Measurements from ENCODE around the gene TBC1D14. TPM values are rescaled to one million over a fixed set of nuclear protein-coding genes. Genes with fewer than 3 reads are reported as not detected.

Gene TBC1D14
- total and polyA plus RNA-seq, 2 experiments from 2014 or later = 33.6 to 50.8 TPM

DNA sequence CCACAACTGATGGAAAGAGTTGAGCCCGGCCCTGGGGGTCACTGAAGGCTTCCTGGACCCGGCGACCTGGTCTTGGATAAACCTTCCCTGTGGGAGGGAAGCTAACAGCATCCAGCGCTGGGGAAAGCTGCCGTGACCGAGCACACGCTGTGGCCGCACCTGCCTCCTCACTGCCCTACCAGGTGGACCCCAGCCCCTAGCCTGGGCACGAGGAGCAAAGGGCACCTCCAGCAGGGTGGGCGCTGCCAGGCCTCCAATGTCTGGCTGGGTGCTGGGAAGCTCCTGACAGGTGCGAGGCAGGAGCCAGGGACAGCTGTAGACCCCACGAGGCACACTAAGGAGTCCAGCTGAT, 141.5 kb downstream of the TBC1D14 start:
- H3K9me2 ChIP-seq (replicated peaks; ENCODE audit: insufficient read depth) = no peaks in the 10 kb centered on the region
- H3K9me3 ChIP-seq (ENCODE audit: low read depth) = no peaks in the 10 kb centered on the region
- H4K20me1 ChIP-seq (ENCODE audit: insufficient read depth, poor library complexity, severe bottlenecking) = peaks cover 66% of the 10 kb centered on the region
- H3K36me3 ChIP-seq (replicated peaks; ENCODE audit: insufficient read depth, low read depth) = no peaks in the 10 kb centered on the region
- no peak overlapping the region for H3K4me2 ChIP-seq
- 85% methylated on average over 12 of the region's 12 CpGs for WGBS (ENCODE audit: low lambda C conversion rate, missing lambda C conversion rate)
- H3K79me2 ChIP-seq = peaks cover 80% of the 10 kb centered on the region
- no peak for DNase-seq (ENCODE audit: low spot score)
- no peaks in the 10 kb centered on the region for H3K4me1 ChIP-seq (ENCODE audit: insufficient read depth)
- no peak overlapping the region for H3K4me3 ChIP-seq
- no peaks in the 10 kb centered on the region for H3K27me3 ChIP-seq
- H2AFZ ChIP-seq = no peak overlapping the region
- H3K27ac ChIP-seq = no peak overlapping the region
- TF ChIP-seq EZH2phosphoT487 (IDR thresholded peaks at IDR 0.05; ENCODE audit: low read depth, severe bottlenecking, unreplicated experiment) (no peak), EZH2 (IDR thresholded peaks at IDR 0.05; ENCODE audit: borderline replicate concordance) (no peak)
- TF ChIP-seq, protein P1, sequence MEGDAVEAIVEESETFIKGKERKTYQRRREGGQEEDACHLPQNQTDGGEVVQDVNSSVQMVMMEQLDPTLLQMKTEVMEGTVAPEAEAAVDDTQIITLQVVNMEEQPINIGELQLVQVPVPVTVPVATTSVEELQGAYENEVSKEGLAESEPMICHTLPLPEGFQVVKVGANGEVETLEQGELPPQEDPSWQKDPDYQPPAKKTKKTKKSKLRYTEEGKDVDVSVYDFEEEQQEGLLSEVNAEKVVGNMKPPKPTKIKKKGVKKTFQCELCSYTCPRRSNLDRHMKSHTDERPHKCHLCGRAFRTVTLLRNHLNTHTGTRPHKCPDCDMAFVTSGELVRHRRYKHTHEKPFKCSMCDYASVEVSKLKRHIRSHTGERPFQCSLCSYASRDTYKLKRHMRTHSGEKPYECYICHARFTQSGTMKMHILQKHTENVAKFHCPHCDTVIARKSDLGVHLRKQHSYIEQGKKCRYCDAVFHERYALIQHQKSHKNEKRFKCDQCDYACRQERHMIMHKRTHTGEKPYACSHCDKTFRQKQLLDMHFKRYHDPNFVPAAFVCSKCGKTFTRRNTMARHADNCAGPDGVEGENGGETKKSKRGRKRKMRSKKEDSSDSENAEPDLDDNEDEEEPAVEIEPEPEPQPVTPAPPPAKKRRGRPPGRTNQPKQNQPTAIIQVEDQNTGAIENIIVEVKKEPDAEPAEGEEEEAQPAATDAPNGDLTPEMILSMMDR (IDR thresholded peaks at IDR 0.05; ENCODE audit: poor library complexity) = no peak

DNA sequence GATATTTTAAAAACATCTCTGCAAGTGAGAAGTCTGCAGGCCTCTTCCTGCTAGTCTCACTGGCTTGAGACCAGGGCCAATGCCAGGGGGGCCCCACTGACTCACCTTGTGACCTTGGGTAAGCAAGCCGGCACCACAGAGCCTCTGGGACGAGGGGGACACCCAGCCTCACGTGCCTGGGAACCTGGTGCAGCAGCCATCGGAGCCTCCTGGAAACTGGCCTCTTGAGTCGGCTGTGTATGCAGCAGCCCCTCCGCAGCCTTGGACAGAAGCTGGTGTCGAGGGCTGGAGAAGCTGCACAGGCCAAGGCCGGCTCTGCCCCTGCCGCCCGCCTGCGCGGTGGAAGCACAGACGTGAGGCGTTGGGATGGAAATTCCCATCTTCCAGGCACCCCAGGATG, 142.3 kb downstream of the TBC1D14 start:
- Histone ChIP-seq H3K4me3 (no peak overlapping the region), H3K79me2 (peaks cover 74% of the 10 kb centered on the region), H3K9me3 (ENCODE audit: low read depth) (no peaks in the 10 kb centered on the region), H4K20me1 (ENCODE audit: insufficient read depth, poor library complexity, severe bottlenecking) (peaks cover 58% of the 10 kb centered on the region), H3K4me2 (no peak overlapping the region), H2AFZ (no peak overlapping the region), H3K9me2 (replicated peaks; ENCODE audit: insufficient read depth) (no peaks in the 10 kb centered on the region), H3K4me1 (ENCODE audit: insufficient read depth) (no peaks in the 10 kb centered on the region), H3K36me3 (replicated peaks; ENCODE audit: insufficient read depth, low read depth) (no peaks in the 10 kb centered on the region), H3K27ac (no peak overlapping the region), H3K27me3 (no peaks in the 10 kb centered on the region)
- TF ChIP-seq EZH2phosphoT487 (IDR thresholded peaks at IDR 0.05; ENCODE audit: low read depth, severe bottlenecking, unreplicated experiment) (no peak), EZH2 (IDR thresholded peaks at IDR 0.05; ENCODE audit: borderline replicate concordance) (no peak)
- TF ChIP-seq, protein P1 (IDR thresholded peaks at IDR 0.05; ENCODE audit: poor library complexity) = no peak
- 96% methylated on average over 14 of the region's 14 CpGs for WGBS (ENCODE audit: low lambda C conversion rate, missing lambda C conversion rate)
- no peak for DNase-seq (ENCODE audit: low spot score)

DNA sequence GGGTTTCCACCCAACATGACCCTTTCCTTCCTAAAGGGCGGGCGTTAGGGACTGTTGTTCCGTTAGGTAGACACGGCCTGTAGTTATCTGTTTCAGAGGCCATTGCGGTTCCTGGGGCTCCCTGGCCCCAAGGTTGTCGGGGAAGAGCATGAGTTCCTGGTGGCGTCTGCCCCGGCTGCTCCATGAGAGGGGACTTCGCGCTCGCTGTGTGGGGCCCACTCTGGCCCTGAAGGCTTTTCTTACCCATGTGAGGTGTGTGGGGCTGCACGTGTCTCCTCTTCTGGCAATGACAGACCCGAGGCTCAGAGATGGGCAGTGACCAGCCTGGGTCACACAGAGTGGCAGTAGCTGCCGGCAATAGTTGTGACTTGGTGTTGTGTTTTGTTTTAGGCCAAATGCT, 142.7 kb downstream of the TBC1D14 start:
- 89% methylated on average over 14 of the region's 14 CpGs for WGBS (ENCODE audit: low lambda C conversion rate, missing lambda C conversion rate)
- Histone ChIP-seq H3K27me3 (no peaks in the 10 kb centered on the region), H4K20me1 (ENCODE audit: insufficient read depth, poor library complexity, severe bottlenecking) (peaks cover 54% of the 10 kb centered on the region)

More for the DNA sequence above, 142.7 kb downstream of the TBC1D14 start:
- Histone ChIP-seq H3K9me2 (replicated peaks; ENCODE audit: insufficient read depth) (no peaks in the 10 kb centered on the region), H3K36me3 (replicated peaks; ENCODE audit: insufficient read depth, low read depth) (no peaks in the 10 kb centered on the region), H3K79me2 (peaks cover 70% of the 10 kb centered on the region), H2AFZ (no peak overlapping the region), H3K9me3 (ENCODE audit: low read depth) (no peaks in the 10 kb centered on the region), H3K27ac (no peak overlapping the region), H3K4me2 (no peak overlapping the region), H3K4me3 (no peak overlapping the region), H3K4me1 (ENCODE audit: insufficient read depth) (no peaks in the 10 kb centered on the region)
- TF ChIP-seq EZH2 (IDR thresholded peaks at IDR 0.05; ENCODE audit: borderline replicate concordance) (no peak), EZH2phosphoT487 (IDR thresholded peaks at IDR 0.05; ENCODE audit: low read depth, severe bottlenecking, unreplicated experiment) (no peak)
- TF ChIP-seq, protein P1 (IDR thresholded peaks at IDR 0.05; ENCODE audit: poor library complexity) = no peak
- no peak for DNase-seq (ENCODE audit: low spot score)
